GM12878 (cell line): ENCODE results near the gene CNTNAP2. TPM values are rescaled to one million over a fixed set of nuclear protein-coding genes. Genes with fewer than 3 reads are reported as not detected.

Experiments used
- ATAC-seq: fragments of 200-7000 bp; cut with Tn5 transposase; 3 replicates; pipeline ENCODE4 v1.9.1; 2020; ENCODE audit warnings: mild to moderate bottlenecking, moderate library complexity
- BruUV-seq: library from RNA; stranded (reverse); fragments of 400-500 nt; replicated peaks from 2 replicates; lab custom pipeline; 2021; lab: Mats Ljungman, UMichigan
- CTCF ChIA-PET: fragments of 300-600 bp; sonication (Branson Sonifier 250); formaldehyde crosslinking; extraction: SDS; loops from one replicate; lab custom pipeline; 2021; ENCODE audit warnings: inconsistent platforms; lab: Yijun Ruan, JAX
- POLR2A ChIA-PET: fragments of 350-600 bp; formaldehyde crosslinking; extraction: SDS; loops from one replicate; lab custom pipeline; 2021; ENCODE audit warnings: inconsistent platforms; lab: Charles Lee
- RAD21 ChIA-PET: fragments of 300-600 bp; sonication (Branson Sonifier 250); formaldehyde crosslinking; loops from one replicate; lab custom pipeline; 2023; ENCODE audit warnings: antibody characterized with exemption; ENCODE audit not compliant: unreplicated experiment; lab: Charles Lee
- SMC1A ChIA-PET: fragments of 300-600 bp; sonication (Branson Sonifier 250); formaldehyde crosslinking; loops from one replicate; lab custom pipeline; 2023; ENCODE audit not compliant: unreplicated experiment, uncharacterized antibody; lab: Charles Lee
- DNase-seq: peaks from one replicate; pipeline ENCODE4 v3.0.0-alpha.2; 2011; ENCODE audit warnings: low read depth, low spot score
- FAIRE-seq: peaks from 3 replicates; lab custom pipeline; 2011; peaks lifted over from hg19 to GRCh38; lab: Jason Lieb, UNC
- H2AFZ ChIP-seq: 2 replicates; pipeline ENCODE4 v1.6.0; 2011; ENCODE audit warnings: low read depth, low read length, control low read depth; ENCODE audit not compliant: control insufficient read depth
- H3K27ac ChIP-seq: 2 replicates; pipeline ENCODE4 v1.5.1; 2011; ENCODE audit warnings: control low read depth; ENCODE audit not compliant: control insufficient read depth, insufficient read depth
- H3K27me3 ChIP-seq, 2 experiments: replicated peaks in 1 of 2; 2 replicates each; pipeline versions ENCODE4 v1.6.0 to v1.6.1; 2011; ENCODE audit warnings: low read length in 1 of 2; ENCODE audit not compliant: control insufficient read depth in 2 of 2, insufficient read depth in 2 of 2
- H3K36me3 ChIP-seq, 2 experiments: 2 replicates each; pipeline ENCODE4 v1.5.1; 2011; ENCODE audit warnings: low read length in 1 of 2; ENCODE audit not compliant: control insufficient read depth in 2 of 2, insufficient read depth in 2 of 2
- H3K4me1 ChIP-seq: 2 replicates; pipeline ENCODE4 v1.6.1; 2011; ENCODE audit warnings: mild to moderate bottlenecking, low read length, moderate library complexity, mixed read lengths; ENCODE audit not compliant: control insufficient read depth, insufficient read depth
- H3K4me2 ChIP-seq: 2 replicates; pipeline ENCODE4 v1.6.0; 2011; ENCODE audit warnings: control low read depth; ENCODE audit not compliant: control insufficient read depth, insufficient read depth
- H3K4me3 ChIP-seq: fragments of 200-600 bp; sonication (generic); 2 replicates; pipeline ENCODE4 v1.5.1; 2016
- H3K79me2 ChIP-seq: 2 replicates; pipeline ENCODE4 v1.6.0; 2011; ENCODE audit warnings: low read length; ENCODE audit not compliant: control insufficient read depth, insufficient read depth
- H3K9ac ChIP-seq: 2 replicates; pipeline ENCODE4 v1.8.0; 2011; ENCODE audit warnings: low read length, control low read depth, mixed read lengths; ENCODE audit not compliant: control insufficient read depth, insufficient read depth
- H3K9me3 ChIP-seq: replicated peaks from 3 replicates; pipeline ENCODE4 v1.5.1; 2011; ENCODE audit warnings: mild to moderate bottlenecking, low read length; ENCODE audit not compliant: control insufficient read depth, insufficient read depth
- H4K20me1 ChIP-seq: 2 replicates; pipeline ENCODE4 v1.6.0; 2011; ENCODE audit not compliant: control insufficient read depth, insufficient read depth
- BCL11A ChIP-seq: IDR thresholded peaks from 2 replicates; pipeline ENCODE4 v1.6.1; 2011; ENCODE audit warnings: low read depth, low read length
- BHLHE40 ChIP-seq, 2 experiments: fragments of 450-650 bp in 1 of 2; IDR thresholded peaks; 2 replicates each; pipeline ENCODE4 v1.6.1; 2011 to 2017; ENCODE audit warnings: low read depth in 2 of 2, borderline replicate concordance in 1 of 2, improper control_type of control experiment in 1 of 2, low read length in 1 of 2, mild to moderate bottlenecking in 1 of 2
- DPF2 ChIP-seq: fragments of 450-650 bp; IDR thresholded peaks from 2 replicates; pipeline ENCODE4 v1.6.1; 2017; ENCODE audit warnings: mild to moderate bottlenecking
- EP300 ChIP-seq, 2 experiments: fragments of 150-350 bp in 1 of 2; IDR thresholded peaks; 2 replicates each; pipeline ENCODE4 v1.6.1; 2011 to 2012; ENCODE audit warnings: low read depth in 2 of 2, low read length in 2 of 2, borderline replicate concordance in 1 of 2, improper control_type of control experiment in 1 of 2, inconsistent platforms in 1 of 2; ENCODE audit not compliant: control insufficient read depth in 1 of 2
- ESRRA ChIP-seq: IDR thresholded peaks from 2 replicates; pipeline ENCODE4 v1.6.1; 2012; ENCODE audit warnings: mild to moderate bottlenecking, low read length, improper control_type of control experiment
- HDGF ChIP-seq: fragments of 450-650 bp; IDR thresholded peaks from 2 replicates; pipeline ENCODE4 v1.6.1; 2016; ENCODE audit warnings: antibody characterized with exemption
- JUNB ChIP-seq: IDR thresholded peaks from 2 replicates; pipeline ENCODE4 v1.6.1; 2016; ENCODE audit warnings: antibody characterized with exemption, mild to moderate bottlenecking
- RAD21 ChIP-seq: IDR thresholded peaks from 2 replicates; pipeline ENCODE4 v1.6.1; 2011; ENCODE audit warnings: mild to moderate bottlenecking, low read depth, low read length, moderate library complexity; ENCODE audit not compliant: insufficient read depth
- RBBP5 ChIP-seq: fragments of 200-600 bp; sonication (generic); conservative IDR thresholded peaks from 2 replicates; pipeline ENCODE4 v1.6.1; 2016
- SIN3A ChIP-seq: IDR thresholded peaks from 2 replicates; pipeline ENCODE4 v1.6.1; 2012; ENCODE audit warnings: low read depth, low read length, improper control_type of control experiment
- SREBF1 ChIP-seq: IDR thresholded peaks from 2 replicates; pipeline ENCODE4 v1.6.1; 2012; ENCODE audit warnings: mild to moderate bottlenecking, low read length
- TAF1 ChIP-seq: IDR thresholded peaks from 2 replicates; pipeline ENCODE4 v1.6.1; 2011; ENCODE audit warnings: mild to moderate bottlenecking, low read depth, low read length, borderline replicate concordance
- ZNF217 ChIP-seq: fragments of 450-650 bp; IDR thresholded peaks from 2 replicates; pipeline ENCODE4 v1.6.1; 2017; ENCODE audit warnings: antibody characterized with exemption, mild to moderate bottlenecking
- whole genome bisulfite sequencing: methylation state at CpG from one replicate; pipeline ENCODE4 v1.1.6; 2016; ENCODE audit warnings: low lambda C conversion rate; ENCODE audit not compliant: insufficient replicate concordance, insufficient coverage; ENCODE audit errors: missing lambda C conversion rate; 5-methylcytosine and 5-hydroxymethylcytosine counted together
- in situ Hi-C: fragments of 300-500 bp; cut with MboI; formaldehyde crosslinking; loops from 9 replicates; pipeline ENCODE4 v1.14.3; 2018; ENCODE audit warnings: mixed read lengths
- intact Hi-C: fragments of 100-400 bp; cut with micrococcal nuclease; formaldehyde crosslinking; loops from one replicate; pipeline ENCODE4 v1.14.2; 2022; ENCODE audit not compliant: unreplicated experiment
- polyA plus RNA-seq, 11 experiments: library from polyadenylated mRNA; depleted of rRNA in 4 of 11; unstranded in 6 of 11; stranded (reverse) in 5 of 11; fragments of >200 nt; fragmentation: Nextera tagmentation in 4 of 11; fragmentation: Illumina TruSeq in 1 of 11; extraction: Ambion mirVana in 4 of 11; extraction: Trizol in 1 of 11; gene quantifications; 1 replicate in 1 of 11; 2 replicates in 10 of 11; pipeline versions ENCODE4 v1.2.1 to v1.2.3, GENCODE V29; 2011 to 2016; ENCODE audit warnings: inconsistent platforms in 2 of 11, missing spikeins in 2 of 11, low read depth in 1 of 11
- total RNA-seq, 4 experiments: library from RNA; depleted of rRNA in 3 of 4; stranded (reverse); fragments of >200 nt in 3 of 4; fragmentation: Illumina TruSeq in 1 of 4; extraction: Trizol in 1 of 4; gene quantifications; 2 replicates each; pipeline versions ENCODE4 v1.2.1 to v1.2.3, GENCODE V29; 2013 to 2021
- TF ChIP-seq, protein P1 (sequence below): IDR thresholded peaks from 2 replicates; pipeline ENCODE4 v1.6.1; 2012; ENCODE audit warnings: low read length, inconsistent platforms
- TF ChIP-seq, protein P2 (sequence below): fragments of 450-650 bp; IDR thresholded peaks from 2 replicates; pipeline ENCODE4 v1.6.1; 2017; ENCODE audit warnings: mild to moderate bottlenecking, low read depth, inconsistent platforms; ENCODE audit not compliant: poor library complexity, severe bottlenecking
- TF ChIP-seq, protein P3 (sequence below): fragments of 450-650 bp; IDR thresholded peaks from 2 replicates; pipeline ENCODE4 v1.6.1; 2017; ENCODE audit warnings: mild to moderate bottlenecking, moderate library complexity

CNTNAP2 gene
- total and polyA plus RNA-seq, 10 of the 15 experiments (the other 5 are each of a cell fraction or from before 2014, with no cell fraction given): 0.03 to 0.08 (median 0.03) TPM; not detected in 7

DNA sequence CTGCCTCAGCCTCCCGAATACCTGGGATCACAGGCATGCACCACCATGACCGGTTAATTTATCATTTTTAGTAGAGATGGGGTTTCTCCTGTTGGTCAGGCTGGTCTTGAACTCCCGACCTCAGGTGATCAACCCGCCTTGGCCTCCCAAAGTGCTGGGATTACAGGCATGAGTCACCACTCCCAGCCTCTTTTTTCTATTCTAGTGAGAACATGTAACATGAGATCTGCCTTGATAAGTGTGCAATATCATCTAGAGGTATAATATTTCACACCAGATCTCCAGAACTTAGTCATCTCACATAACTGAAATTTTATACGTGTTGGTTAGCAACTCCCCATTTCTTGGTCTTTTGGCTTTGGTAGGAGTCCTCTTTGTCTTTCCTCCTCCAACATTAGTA lies 656.9 kb downstream of the CNTNAP2 start (continued):
- no peak for TF ChIP-seq RAD21
- TF ChIP-seq BCL11A: no peak
- TF ChIP-seq DPF2: no peak
- no peak for TF ChIP-seq RBBP5

DNA sequence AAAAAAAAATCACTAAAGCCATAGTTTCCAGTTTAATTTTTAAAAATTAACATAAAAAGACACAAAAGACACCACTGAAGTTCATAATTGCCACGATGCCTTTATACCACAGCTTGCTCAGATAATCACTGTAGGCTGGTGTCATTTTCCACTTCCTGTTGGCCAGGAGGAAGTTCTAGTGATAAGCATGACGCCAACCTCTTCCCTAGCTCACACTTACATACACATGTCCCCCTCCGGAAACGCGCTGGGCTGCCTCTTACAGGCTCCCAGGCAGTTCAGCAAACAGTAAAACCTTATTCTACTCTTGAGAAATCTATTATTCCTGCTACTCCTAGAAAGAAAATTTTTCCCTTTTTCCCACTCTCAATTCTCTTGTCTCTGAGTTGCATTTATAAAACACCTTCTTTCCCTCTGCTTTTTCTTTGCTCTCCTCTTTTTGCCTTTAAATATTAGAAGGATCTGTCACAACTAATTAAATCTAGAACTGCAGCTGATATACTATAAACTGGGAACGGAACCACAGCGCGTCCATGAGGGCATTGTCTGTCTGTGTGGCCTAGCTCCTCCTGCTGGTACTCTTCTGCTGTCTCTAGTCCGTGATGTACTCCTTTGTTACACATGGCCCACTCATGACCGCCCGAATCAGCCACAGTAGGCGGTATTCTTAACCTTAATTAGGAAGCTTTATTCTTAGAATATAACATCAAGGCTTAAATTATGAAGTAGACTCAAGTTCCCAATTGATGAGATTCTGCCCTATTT lies 664.9 kb downstream of the CNTNAP2 start:
- no peak for FAIRE-seq
- no peak overlapping the region for H2AFZ ChIP-seq
- H3K36me3 ChIP-seq: no peaks in the 10 kb centered on the region
- ATAC-seq: no peak
- intact Hi-C loops (no loop called here), in situ Hi-C loops (no loop called here)
- ChIA-PET RAD21 (no interaction called here), SMC1A (no interaction called here), CTCF (no interaction called here), POLR2A (no interaction called here)
- H3K27ac ChIP-seq: no peak overlapping the region
- H3K4me3 ChIP-seq: no peak overlapping the region
- BruUV-seq: no TSS peak
- no peaks in the 10 kb centered on the region for H3K27me3 ChIP-seq
- no peaks in the 10 kb centered on the region for H3K4me1 ChIP-seq
- DNase-seq: no peak
- no peaks in the 10 kb centered on the region for H4K20me1 ChIP-seq
- WGBS: 55% methylated on average over 12 of the region's 12 CpGs
- H3K79me2 ChIP-seq: no peaks in the 10 kb centered on the region
- no peak overlapping the region for H3K4me2 ChIP-seq
- H3K9me3 ChIP-seq: no peaks in the 10 kb centered on the region; the same call in 2 of the 3 replicates
- no peak overlapping the region for H3K9ac ChIP-seq
- TF ChIP-seq, protein P1, sequence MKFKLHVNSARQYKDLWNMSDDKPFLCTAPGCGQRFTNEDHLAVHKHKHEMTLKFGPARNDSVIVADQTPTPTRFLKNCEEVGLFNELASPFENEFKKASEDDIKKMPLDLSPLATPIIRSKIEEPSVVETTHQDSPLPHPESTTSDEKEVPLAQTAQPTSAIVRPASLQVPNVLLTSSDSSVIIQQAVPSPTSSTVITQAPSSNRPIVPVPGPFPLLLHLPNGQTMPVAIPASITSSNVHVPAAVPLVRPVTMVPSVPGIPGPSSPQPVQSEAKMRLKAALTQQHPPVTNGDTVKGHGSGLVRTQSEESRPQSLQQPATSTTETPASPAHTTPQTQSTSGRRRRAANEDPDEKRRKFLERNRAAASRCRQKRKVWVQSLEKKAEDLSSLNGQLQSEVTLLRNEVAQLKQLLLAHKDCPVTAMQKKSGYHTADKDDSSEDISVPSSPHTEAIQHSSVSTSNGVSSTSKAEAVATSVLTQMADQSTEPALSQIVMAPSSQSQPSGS: no peak
- TF ChIP-seq, protein P2, sequence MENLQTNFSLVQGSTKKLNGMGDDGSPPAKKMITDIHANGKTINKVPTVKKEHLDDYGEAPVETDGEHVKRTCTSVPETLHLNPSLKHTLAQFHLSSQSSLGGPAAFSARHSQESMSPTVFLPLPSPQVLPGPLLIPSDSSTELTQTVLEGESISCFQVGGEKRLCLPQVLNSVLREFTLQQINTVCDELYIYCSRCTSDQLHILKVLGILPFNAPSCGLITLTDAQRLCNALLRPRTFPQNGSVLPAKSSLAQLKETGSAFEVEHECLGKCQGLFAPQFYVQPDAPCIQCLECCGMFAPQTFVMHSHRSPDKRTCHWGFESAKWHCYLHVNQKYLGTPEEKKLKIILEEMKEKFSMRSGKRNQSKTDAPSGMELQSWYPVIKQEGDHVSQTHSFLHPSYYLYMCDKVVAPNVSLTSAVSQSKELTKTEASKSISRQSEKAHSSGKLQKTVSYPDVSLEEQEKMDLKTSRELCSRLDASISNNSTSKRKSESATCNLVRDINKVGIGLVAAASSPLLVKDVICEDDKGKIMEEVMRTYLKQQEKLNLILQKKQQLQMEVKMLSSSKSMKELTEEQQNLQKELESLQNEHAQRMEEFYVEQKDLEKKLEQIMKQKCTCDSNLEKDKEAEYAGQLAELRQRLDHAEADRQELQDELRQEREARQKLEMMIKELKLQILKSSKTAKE: no peak
- no peak for TF ChIP-seq SIN3A
- no peak for TF ChIP-seq TAF1
- TF ChIP-seq JUNB: no peak
- TF ChIP-seq, protein P3, sequence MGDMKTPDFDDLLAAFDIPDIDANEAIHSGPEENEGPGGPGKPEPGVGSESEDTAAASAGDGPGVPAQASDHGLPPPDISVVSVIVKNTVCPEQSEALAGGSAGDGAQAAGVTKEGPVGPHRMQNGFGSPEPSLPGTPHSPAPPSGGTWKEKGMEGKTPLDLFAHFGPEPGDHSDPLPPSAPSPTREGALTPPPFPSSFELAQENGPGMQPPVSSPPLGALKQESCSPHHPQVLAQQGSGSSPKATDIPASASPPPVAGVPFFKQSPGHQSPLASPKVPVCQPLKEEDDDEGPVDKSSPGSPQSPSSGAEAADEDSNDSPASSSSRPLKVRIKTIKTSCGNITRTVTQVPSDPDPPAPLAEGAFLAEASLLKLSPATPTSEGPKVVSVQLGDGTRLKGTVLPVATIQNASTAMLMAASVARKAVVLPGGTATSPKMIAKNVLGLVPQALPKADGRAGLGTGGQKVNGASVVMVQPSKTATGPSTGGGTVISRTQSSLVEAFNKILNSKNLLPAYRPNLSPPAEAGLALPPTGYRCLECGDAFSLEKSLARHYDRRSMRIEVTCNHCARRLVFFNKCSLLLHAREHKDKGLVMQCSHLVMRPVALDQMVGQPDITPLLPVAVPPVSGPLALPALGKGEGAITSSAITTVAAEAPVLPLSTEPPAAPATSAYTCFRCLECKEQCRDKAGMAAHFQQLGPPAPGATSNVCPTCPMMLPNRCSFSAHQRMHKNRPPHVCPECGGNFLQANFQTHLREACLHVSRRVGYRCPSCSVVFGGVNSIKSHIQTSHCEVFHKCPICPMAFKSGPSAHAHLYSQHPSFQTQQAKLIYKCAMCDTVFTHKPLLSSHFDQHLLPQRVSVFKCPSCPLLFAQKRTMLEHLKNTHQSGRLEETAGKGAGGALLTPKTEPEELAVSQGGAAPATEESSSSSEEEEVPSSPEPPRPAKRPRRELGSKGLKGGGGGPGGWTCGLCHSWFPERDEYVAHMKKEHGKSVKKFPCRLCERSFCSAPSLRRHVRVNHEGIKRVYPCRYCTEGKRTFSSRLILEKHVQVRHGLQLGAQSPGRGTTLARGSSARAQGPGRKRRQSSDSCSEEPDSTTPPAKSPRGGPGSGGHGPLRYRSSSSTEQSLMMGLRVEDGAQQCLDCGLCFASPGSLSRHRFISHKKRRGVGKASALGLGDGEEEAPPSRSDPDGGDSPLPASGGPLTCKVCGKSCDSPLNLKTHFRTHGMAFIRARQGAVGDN: no peak
- TF ChIP-seq ESRRA: no peak
- TF ChIP-seq HDGF: no peak
- no peak for TF ChIP-seq BHLHE40 (IDR thresholded peaks at IDR 0.05; ENCODE audit: borderline replicate concordance in 1 of 2, low read depth in 2 of 2, low read length in 1 of 2)
- no peak for TF ChIP-seq SREBF1
- no peak for TF ChIP-seq EP300 (IDR thresholded peaks at IDR 0.05; ENCODE audit: borderline replicate concordance in 1 of 2, control insufficient read depth in 1 of 2, low read depth in 2 of 2, low read length in 2 of 2)
- no peak for TF ChIP-seq ZNF217
